Measurements from ENCODE around the gene COG5.

Gene COG5

DNA sequence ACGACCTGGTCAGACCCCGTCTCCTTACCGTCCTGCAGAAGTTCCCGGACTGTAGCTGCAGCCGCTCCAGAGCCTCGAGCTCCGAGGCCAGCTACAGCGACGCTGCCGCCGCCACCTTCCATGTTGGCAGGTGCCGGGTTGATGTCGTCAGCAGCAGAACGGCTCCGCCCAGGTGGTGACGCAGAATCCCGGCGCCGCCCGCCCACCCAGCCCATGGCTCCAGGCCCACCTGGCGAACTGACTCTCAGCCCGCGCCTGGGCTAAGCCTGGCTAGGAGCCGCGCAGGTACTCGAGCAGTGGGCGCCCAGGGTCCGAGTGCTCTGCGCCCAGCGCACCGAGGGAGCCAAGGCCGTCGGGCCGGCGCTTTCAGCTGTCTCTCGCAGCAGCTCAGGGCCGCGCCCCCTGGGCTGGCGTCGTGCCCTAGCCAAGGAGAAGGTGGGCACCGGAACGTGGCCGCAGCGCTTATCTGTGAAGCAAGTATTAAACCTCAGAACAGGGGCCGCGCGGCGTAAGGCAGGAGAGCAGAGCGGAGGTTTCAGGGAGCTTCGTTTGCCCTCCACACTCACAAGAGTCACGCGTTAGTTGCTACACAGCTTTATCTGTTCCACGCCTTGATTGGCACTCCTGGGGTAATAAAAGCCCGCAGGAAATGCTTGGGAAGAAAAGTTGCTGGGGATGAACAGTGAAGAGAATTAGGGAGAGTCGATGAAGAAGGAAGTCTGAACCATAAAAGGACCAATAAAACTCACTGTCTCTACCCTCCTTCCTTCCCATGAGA is at the start of gene COG5, which contains the start of gene DUS4L:
Gene COG5, minus strand, starts transcription at position 146 of the 778 bp plus-strand sequence. Its CDS starts 24 bp downstream, at position 122.
Gene DUS4L, plus strand, starts transcription at position 197 of the 778 bp plus-strand sequence. CDS start 3,100 bp downstream, outside the sequence.
- no peak for DNase-seq (ENCODE audit: low read depth, low spot score)

- DNase-seq (ENCODE audit: low read depth, low spot score), result no peak
Observed at GRCh38 chr7:107613439-107613838, 49.7 kb upstream of the COG5 start.

DNA sequence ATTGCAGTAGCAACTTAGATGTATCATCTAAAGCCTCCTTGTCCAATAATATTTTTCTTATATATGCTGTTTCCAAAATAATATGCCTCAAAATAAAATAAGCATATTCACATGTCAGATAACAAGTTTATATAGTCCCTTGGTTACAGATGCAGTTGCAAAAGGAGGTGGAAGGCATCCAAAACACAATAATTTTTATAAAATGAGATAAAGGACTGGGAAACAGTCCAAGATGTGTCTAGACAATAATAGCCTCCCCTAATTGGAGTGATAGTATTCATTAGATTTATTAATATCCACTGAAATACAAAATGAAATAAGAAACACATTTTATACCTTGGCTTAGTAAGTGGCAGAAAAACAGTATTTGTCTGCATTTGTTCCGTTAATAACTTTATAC is 46.6 kb upstream of the COG5 start:
- no peak for DNase-seq (ENCODE audit: low read depth, low spot score)

GRCh38 chr7:107609811-107610261 is 46.1 kb upstream of the COG5 start:
- DNase-seq (ENCODE audit: low read depth, low spot score), result no peak

DNA sequence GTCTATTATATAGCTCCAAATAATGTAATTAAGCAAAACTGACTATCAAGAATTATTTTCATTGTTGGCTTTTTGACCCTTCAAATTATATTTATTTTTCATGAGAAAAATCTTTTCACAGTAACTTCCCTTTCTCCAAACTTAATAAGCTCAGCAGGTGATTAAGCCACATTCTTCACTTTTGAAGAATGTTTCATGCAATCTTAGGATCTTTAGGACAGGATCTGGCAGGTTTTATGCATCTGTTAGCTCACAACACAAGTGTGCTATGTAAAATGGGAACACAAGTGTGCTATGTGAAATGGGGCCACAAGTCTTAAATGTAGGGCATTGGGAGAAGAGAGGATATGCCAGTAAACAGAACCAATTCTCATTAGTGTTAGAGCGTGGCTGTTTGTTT is 42.6 kb upstream of the COG5 start:
- DNase-seq (ENCODE audit: low read depth, low spot score), result no peak

DNA sequence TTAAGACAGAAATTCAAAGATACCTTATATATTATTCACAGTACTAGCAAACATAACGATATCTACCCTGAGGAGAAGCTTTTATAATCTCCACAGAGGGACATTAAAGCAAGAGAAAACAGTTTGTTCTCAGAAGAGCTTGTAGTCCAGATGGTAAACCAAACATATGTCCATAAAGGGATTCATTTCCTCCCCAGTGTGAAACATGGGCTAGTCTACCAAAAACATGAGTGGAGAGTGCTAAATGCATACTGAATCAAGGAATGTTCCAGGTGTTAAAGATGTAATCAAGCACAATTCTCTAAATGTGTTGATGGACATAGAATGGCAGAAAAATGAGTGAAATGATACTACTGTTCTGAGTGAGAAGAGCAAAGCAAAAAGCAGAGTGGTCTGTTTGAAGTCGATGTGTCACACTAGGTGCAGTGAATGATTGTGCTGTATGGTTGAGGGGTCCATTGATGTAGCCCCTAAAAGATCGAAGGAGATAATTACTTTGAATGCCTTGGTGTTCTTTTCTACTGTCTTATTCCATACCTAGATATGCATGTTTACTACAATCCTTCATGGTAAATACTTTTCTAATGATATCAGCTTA is 41.6 kb upstream of the COG5 start:
- DNase-seq (ENCODE audit: low read depth, low spot score), result no peak

DNA sequence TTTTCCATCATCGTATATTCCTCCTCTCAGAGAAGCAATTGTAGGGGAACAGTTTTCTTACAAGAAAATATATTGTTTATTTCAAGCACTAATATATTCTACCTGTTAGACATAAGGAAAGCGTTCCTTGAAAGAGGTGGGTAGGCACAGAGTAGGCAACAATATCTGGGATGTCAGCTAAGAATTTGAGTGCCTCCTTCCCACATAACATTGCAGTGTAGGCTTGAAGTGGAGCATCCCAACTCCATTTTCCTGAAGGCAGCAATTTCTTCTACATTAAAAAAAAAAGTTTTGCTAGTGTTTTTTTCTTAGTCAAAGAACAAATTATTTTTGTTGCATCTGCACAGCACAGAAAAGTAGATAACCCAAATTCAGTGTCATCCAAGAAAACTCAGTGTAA is 37.1 kb upstream of the COG5 start:
- no peak for DNase-seq (ENCODE audit: low read depth, low spot score)

- DNase-seq (ENCODE audit: low read depth, low spot score), result no peak
Observed at GRCh38 chr7:107599262-107599661, 35.5 kb upstream of the COG5 start.

DNA sequence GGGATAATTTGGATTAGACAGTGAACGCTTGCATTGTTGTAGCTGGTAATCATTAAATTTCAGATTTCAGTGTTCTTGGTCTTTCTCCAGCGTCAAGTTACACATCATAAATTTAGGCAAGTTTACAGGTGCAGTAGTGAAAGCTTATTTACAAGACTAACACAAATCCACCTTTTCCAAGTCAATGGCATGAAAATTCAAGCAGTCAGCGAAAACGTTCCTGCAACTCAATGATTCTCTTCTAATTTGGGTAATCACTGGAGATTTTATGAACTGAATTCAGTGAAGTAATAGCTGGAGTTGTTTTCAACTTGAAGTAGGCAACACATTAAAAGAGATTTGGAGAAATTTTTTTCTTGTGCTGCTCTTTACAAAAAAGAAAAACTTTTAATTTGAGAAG is 34.2 kb upstream of the COG5 start:
- no peak for DNase-seq (ENCODE audit: low read depth, low spot score)

DNA sequence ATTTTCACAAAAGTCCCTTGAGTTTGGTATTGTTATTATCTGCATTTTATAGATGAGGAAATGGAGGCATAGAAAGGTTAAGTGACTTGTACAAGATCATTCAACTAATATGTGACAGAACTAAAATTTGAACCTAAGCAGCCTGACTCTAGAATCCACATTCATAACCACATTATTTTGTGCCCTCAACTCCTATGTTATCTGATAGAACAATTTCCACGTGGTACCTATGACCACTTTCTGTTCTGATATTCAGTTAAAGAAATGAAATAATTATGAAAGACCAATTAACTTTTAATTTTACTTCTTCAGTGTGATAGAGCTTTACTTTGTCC is 33.8 kb upstream of the COG5 start:
- DNase-seq (ENCODE audit: low read depth, low spot score), result no peak

DNA sequence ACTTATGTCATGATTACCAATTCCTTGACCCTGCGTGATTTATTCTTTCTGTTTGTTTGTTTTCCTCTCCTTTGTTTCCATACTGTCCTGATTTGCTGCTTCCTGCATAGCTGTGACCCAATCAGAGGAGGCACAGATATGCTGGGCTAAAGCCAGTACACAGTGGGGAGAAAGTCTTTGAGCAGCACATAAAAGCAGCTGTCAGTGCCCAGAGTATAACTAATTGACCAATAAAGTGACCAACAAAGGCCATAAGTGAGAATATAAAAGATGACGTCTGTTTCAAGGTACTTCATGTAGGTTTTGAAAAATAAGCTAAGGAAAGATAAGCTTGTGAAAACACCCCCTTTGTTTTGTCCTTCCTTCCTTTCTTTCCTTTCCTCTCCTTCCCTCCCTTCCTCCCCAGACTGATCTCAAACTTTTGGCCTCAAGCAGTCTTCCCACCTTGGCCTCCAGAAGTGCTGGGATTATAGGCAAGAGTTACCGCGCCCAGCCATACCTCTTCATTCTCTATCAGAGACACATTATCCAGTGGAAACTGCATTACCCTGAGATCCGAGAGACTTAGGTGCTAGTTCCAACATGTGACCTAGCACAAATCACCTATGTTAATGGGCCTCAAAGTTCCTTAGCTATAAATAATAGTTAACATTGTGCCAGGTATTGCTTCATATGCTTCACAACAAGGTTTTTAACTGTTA is 33.3 kb upstream of the COG5 start:
- DNase-seq (ENCODE audit: low read depth, low spot score), result no peak

DNA sequence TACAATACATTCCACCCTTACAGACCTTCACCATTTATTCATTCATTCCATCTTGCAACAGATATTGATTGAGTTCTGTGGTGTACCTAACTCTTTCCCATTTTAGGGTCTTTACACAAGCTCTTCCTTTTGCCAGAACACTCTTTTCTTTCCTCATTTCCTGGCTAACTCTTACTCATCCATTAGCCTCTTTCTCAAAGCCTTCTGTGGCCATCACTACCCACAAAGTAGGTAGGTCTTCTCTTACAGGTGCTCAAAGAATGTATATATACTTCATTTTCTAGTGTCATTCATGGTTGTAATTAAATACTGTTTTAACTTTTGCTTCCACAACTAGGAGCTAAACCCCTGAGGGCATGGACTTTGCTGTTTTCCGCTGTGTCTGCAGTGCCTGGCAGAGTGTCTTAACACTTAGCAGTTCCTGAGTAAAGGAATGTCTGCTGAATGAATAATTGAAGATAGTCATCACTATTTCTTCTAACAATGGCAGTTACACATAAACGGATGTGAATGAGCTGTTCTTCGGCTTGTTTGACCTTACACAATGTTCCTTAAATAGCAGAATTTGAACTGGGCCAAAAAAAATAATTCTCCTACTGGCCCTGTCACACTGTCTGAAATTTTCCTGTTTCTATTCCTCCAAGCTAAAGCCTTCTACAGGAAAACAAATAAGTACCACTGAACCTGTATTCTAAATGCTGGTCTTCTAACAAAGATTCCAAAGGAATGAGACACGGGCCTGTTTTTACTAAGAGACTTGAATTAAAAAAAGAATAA is 31.4 kb upstream of the COG5 start:
- no peak for DNase-seq (ENCODE audit: low read depth, low spot score)

GRCh38 chr7:107593025-107593410 is 29.3 kb upstream of the COG5 start:
- no peak for DNase-seq (ENCODE audit: low read depth, low spot score)

DNA sequence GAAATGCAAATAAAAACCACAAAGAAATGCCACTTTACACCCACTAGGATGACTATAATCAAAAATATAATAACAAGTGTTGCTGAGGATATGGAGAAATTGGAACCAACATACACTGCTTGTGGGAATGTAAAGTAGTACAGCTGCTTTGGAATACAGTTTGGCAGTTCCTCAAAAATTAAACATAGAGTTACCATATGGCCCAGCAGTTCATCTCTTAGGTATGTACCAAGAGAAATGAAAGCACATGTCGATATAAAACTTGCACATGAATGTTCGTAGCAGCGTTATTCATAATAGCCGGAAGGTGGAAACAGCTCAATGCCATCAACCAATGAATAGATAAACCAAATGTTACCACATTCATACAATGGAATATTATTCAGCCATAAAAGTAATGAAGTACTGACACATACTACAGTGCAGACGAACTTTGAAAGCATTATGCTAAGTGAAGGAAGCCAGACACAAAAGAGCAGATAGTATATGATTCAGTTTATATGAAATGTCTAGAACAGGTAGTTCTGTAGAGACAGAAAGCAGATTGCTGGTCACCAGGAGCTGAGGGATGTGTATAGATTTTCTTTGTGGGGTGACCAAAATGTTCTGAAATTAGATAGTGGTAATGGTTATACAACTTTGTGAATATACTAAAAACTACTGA is 28.8 kb upstream of the COG5 start:
- no peak for DNase-seq (ENCODE audit: low read depth, low spot score)

GRCh38 chr7:107591421-107591820 is 27.7 kb upstream of the COG5 start:
- DNase-seq (ENCODE audit: low read depth, low spot score), result no peak

DNA sequence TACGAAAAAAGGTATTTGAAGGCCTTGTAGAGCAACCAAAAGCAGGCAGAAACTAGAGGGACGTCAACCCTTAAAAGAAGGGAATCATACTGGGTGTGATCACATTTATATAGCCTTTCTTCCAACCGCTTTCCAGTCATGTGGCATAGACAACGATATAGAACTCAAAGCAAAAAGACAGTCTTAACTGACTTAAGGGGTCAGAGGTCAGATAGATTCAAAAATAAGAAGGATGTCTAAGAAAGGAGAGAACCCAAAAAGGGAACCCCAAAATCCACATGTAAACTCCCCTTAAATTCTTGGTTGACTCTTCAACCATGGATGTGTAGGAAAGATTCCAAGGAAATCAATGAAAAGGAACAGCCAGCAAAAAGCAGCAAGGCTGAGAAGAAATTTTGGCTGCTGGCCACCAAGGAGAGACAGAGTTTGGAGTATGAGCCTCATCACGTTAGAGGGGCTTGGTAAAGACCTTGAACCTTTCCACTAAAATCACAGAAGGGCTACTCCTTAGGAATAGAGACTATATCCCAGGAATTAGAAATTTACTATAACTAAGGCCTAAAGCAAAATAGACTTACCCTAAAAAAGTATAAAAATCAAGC is 24.9 kb upstream of the COG5 start:
- no peak for DNase-seq (ENCODE audit: low read depth, low spot score)

DNA sequence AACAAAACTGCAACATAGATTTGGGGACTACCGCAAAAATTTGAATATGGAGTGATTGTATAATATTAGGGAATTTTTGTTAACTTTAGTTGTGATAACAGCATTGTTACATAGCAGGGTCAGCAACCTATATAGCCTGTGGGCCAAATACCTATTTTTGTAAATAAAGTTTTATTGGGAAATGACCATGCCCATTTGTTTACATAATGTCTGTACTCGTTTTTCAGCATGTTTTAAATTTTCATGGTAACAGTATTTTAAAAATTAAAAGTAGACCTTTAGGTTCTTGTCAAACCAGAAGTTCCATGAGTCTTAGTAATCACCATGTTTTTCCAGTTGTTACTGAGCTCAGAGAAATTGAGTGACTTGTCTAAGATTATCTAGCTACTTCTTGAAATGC is 21.0 kb upstream of the COG5 start:
- no peak for DNase-seq (ENCODE audit: low read depth, low spot score)

- no peak for DNase-seq (ENCODE audit: low read depth, low spot score)
Observed at GRCh38 chr7:107582875-107583274, 19.2 kb upstream of the COG5 start.

- no peak for DNase-seq (ENCODE audit: low read depth, low spot score)
Observed at GRCh38 chr7:107581387-107582013, 17.8 kb upstream of the COG5 start.

- DNase-seq (ENCODE audit: low read depth, low spot score), result no peak
Observed at GRCh38 chr7:107580716-107581383, 17.1 kb upstream of the COG5 start.
